Endodermal cell (in vitro differentiated cells): Measurements from ENCODE around the gene AICDA. TPM values are rescaled to one million over a fixed set of nuclear protein-coding genes. Genes with fewer than 3 reads are reported as not detected.

ENCODE experiments used
- DNase-seq: peaks from one replicate; pipeline ENCODE4 v3.0.0-alpha.2; 2017
- H3K27ac ChIP-seq: 2 replicates; pipeline ENCODE4 v1.5.1; 2013; ENCODE audit warnings: mild to moderate bottlenecking, low read depth, low read length, moderate library complexity
- H3K27me3 ChIP-seq: 2 replicates; pipeline ENCODE4 v1.6.1; 2013; ENCODE audit warnings: mild to moderate bottlenecking, low read length, moderate library complexity; ENCODE audit not compliant: insufficient read depth, control insufficient read depth, poor library complexity, severe bottlenecking
- H3K36me3 ChIP-seq: 2 replicates; pipeline ENCODE4 v1.7.0; 2013; ENCODE audit warnings: mild to moderate bottlenecking, low read length, moderate library complexity; ENCODE audit not compliant: control insufficient read depth, insufficient read depth
- H3K4me1 ChIP-seq: one replicate; pipeline ENCODE4 v1.7.0; 2013; ENCODE audit warnings: low read length; ENCODE audit not compliant: control insufficient read depth, insufficient read depth
- H3K4me3 ChIP-seq: 2 replicates; pipeline ENCODE4 v1.5.1; 2013; ENCODE audit warnings: mild to moderate bottlenecking, low read length, moderate library complexity
- H3K9ac ChIP-seq: 2 replicates; pipeline ENCODE4 v1.6.1; 2013; ENCODE audit warnings: mild to moderate bottlenecking, low read length, moderate library complexity; ENCODE audit not compliant: poor library complexity, severe bottlenecking; ENCODE audit errors: extremely low read depth
- H3K9me3 ChIP-seq: 2 replicates; pipeline ENCODE4 v1.6.1; 2013; ENCODE audit warnings: mild to moderate bottlenecking, low read length, moderate library complexity; ENCODE audit not compliant: control insufficient read depth
- H3K27ac Mint-ChIP-seq: 2 replicates; pipeline ENCODE4 v1.8.0; 2020; ENCODE audit warnings: mixed read lengths
- H3K27me3 Mint-ChIP-seq: 2 replicates; pipeline ENCODE4 v1.8.0; 2021; ENCODE audit warnings: mild to moderate bottlenecking, mixed read lengths; ENCODE audit not compliant: insufficient read depth
- H3K36me3 Mint-ChIP-seq: 2 replicates; pipeline ENCODE4 v1.8.0; 2020; ENCODE audit warnings: low read depth, mixed read lengths
- H3K4me1 Mint-ChIP-seq: 2 replicates; pipeline ENCODE4 v1.8.0; 2020; ENCODE audit warnings: mixed read lengths
- H3K4me3 Mint-ChIP-seq: 2 replicates; pipeline ENCODE4 v1.8.0; 2020; ENCODE audit warnings: mild to moderate bottlenecking, moderate library complexity, mixed read lengths
- H3K9me3 Mint-ChIP-seq: 2 replicates; pipeline ENCODE4 v1.8.0; 2020; ENCODE audit warnings: mild to moderate bottlenecking, mixed read lengths
- CTCF ChIP-seq: fragments of 200-600 bp; sonication (generic); conservative IDR thresholded peaks from 2 replicates; pipeline ENCODE4 v1.5.0; 2021; ENCODE audit warnings: antibody characterized with exemption, mild to moderate bottlenecking
- WGBS, 2 experiments: methylation state at CpG; one replicate each; pipeline versions ENCODE4 v1.1.5 to v1.1.7; 2013; ENCODE audit warnings: missing lambda C conversion rate in 2 of 2, mixed read lengths in 1 of 2; ENCODE audit not compliant: insufficient coverage in 1 of 2, insufficient read length in 1 of 2; 5-methylcytosine and 5-hydroxymethylcytosine counted together
- total RNA-seq, 2 donors: library from RNA; stranded (reverse); fragmentation: NEBNext Ultra II Directional in 1 of 2; extraction: Animal tissue kit (Norgen Biotek cat#: 25700) in 1 of 2; gene quantifications; 2 replicates in 1 of 2; 3 replicates in 1 of 2; pipeline ENCODE4 v1.2.1, GENCODE V29; 2021

AICDA gene
- total RNA-seq, 2 donors from 2014 or later: not detected

- Histone ChIP-seq H3K4me1 (peaks cover 8% of the 10 kb centered on the region), H3K4me3 (no peak overlapping the region), H3K36me3 (no peaks in the 10 kb centered on the region), H3K9me3 (no peaks in the 10 kb centered on the region), H3K27me3 (no peaks in the 10 kb centered on the region), H3K9ac (no peak overlapping the region), H3K27ac (no peak overlapping the region)
- peak; percentile 52 for DNase-seq
- H3K9me3 Mint-ChIP-seq: peaks cover 2% of the 10 kb centered on the region
- H3K4me1 Mint-ChIP-seq: peaks cover 39% of the 10 kb centered on the region
- TF ChIP-seq CTCF: peak; percentile 52
- no peak overlapping the region for H3K4me3 Mint-ChIP-seq
- no peaks in the 10 kb centered on the region for H3K36me3 Mint-ChIP-seq
- WGBS, 2 experiments: 77 to 90% methylated on average over 4 of the region's 5 CpGs
- H3K27me3 Mint-ChIP-seq: no peaks in the 10 kb centered on the region
- no peak overlapping the region for H3K27ac Mint-ChIP-seq
These were observed 35.3 kb upstream of the AICDA start for GRCh38 chr12:8647968-8648367.

- Mint-ChIP-seq H3K27ac (peak overlapping the region; percentile 92), H3K4me1 (peaks cover 46% of the 10 kb centered on the region), H3K27me3 (no peaks in the 10 kb centered on the region), H3K36me3 (peaks cover 8% of the 10 kb centered on the region), H3K4me3 (no peak overlapping the region), H3K9me3 (peaks cover 23% of the 10 kb centered on the region)
- no peak overlapping the region for H3K9ac ChIP-seq
- H3K27ac ChIP-seq: no peak overlapping the region
- H3K27me3 ChIP-seq: no peaks in the 10 kb centered on the region
- H3K9me3 ChIP-seq: peaks cover 14% of the 10 kb centered on the region
- H3K4me1 ChIP-seq: peaks cover 8% of the 10 kb centered on the region
- no peak overlapping the region for H3K4me3 ChIP-seq
- no peak for TF ChIP-seq CTCF
- peak; percentile 78 for DNase-seq
- no peaks in the 10 kb centered on the region for H3K36me3 ChIP-seq
- WGBS, 2 experiments: 81 to 87% methylated on average over 4 to 5 of the region's 5 CpGs
These were observed 31.9 kb upstream of the AICDA start for GRCh38 chr12:8644345-8645248.

GRCh38 chr12:8642775-8643174 is 30.1 kb upstream of the AICDA start:
- H3K9ac ChIP-seq: no peak overlapping the region
- no peaks in the 10 kb centered on the region for H3K36me3 ChIP-seq
- H3K27ac ChIP-seq: no peak overlapping the region
- Mint-ChIP-seq H3K27ac (no peak overlapping the region), H3K4me3 (no peak overlapping the region), H3K36me3 (peaks cover 8% of the 10 kb centered on the region), H3K27me3 (no peaks in the 10 kb centered on the region), H3K9me3 (peaks cover 23% of the 10 kb centered on the region), H3K4me1 (peaks cover 48% of the 10 kb centered on the region)
- 100% methylated on average over 1 of the region's 1 CpG; no CpG with 5 or more reads in 1 of the 2 experiments for WGBS, 2 experiments
- H3K4me3 ChIP-seq: no peak overlapping the region
- no peak for TF ChIP-seq CTCF
- no peaks in the 10 kb centered on the region for H3K27me3 ChIP-seq
- peaks cover 7% of the 10 kb centered on the region for H3K4me1 ChIP-seq
- no peak for DNase-seq
- peaks cover 14% of the 10 kb centered on the region for H3K9me3 ChIP-seq
